HepG2 (cell line): ENCODE results near the gene TBC1D25.

Source experiments
- CTCF ChIP-seq: sonication (generic); formaldehyde crosslinking; IDR thresholded peaks from 2 replicates; pipeline ENCODE4 v1.5.0; 2020; ENCODE audit warnings: mild to moderate bottlenecking, missing genetic modification reagents, moderate library complexity
- DPF2 ChIP-seq: sonication (generic); formaldehyde crosslinking; IDR thresholded peaks from 2 replicates; pipeline ENCODE4 v1.4.0; 2020; ENCODE audit warnings: mild to moderate bottlenecking, low read depth, missing genetic modification reagents, borderline replicate concordance
- HMG20A ChIP-seq: IDR thresholded peaks from 2 replicates; pipeline ENCODE4 v1.6.1; 2016; ENCODE audit warnings: borderline replicate concordance
- YY1 ChIP-seq: IDR thresholded peaks from 2 replicates; pipeline ENCODE4 v1.6.1; 2011; ENCODE audit warnings: low read length, low read depth, moderate library complexity, mild to moderate bottlenecking; ENCODE audit not compliant: insufficient read depth, insufficient replicate concordance
- ZNF121 ChIP-seq: sonication (generic); formaldehyde crosslinking; IDR thresholded peaks from 2 replicates; pipeline ENCODE4 v1.5.0; 2020; ENCODE audit warnings: mild to moderate bottlenecking, missing genetic modification reagents
- ZNF563 ChIP-seq: sonication (generic); formaldehyde crosslinking; IDR thresholded peaks from 2 replicates; pipeline ENCODE4 v1.8.0; 2022; ENCODE audit warnings: mild to moderate bottlenecking, moderate library complexity, missing genetic modification reagents

GRCh38 chrX:48492293-48492910 is 47.1 kb upstream of the TBC1D25 start:
- TF ChIP-seq ZNF563 (CRISPR knock-in tag) (no peak), CTCF (CRISPR knock-in tag) (no peak), ZNF121 (CRISPR knock-in tag) (no peak), DPF2 (CRISPR knock-in tag) (no peak), YY1 (no peak), HMG20A (CRISPR knock-in tag) (no peak)
